ENCODE data around the gene CACNA1F. TPM values are rescaled to one million over a fixed set of nuclear protein-coding genes. Genes with fewer than 3 reads are reported as not detected.

Gene CACNA1F
- total and polyA plus RNA-seq, 9 of the 15 experiments (the other 6 are each of a cell fraction or from before 2014, with no cell fraction given) = under 0.01 to 0.41 (median 0.03) TPM; not detected in 3

GRCh38 chrX:49247346-49247745 lies 14.2 kb upstream of the CACNA1F start:
- POLR2A ChIA-PET = no interaction called here
- H3K9me1 ChIP-seq (ENCODE audit: control insufficient read depth, insufficient read depth, low read length) = no peaks in the 10 kb centered on the region
- no TSS peak for BruUV-seq (replicated peaks)

More at GRCh38 chrX:49247346-49247745, 14.2 kb upstream of the CACNA1F start:
- no peaks in the 10 kb centered on the region for H4K20me1 ChIP-seq (replicated peaks; ENCODE audit: control insufficient read depth, insufficient read depth, low read length)
- peaks cover 52% of the 10 kb centered on the region; the same call in 2 of the 3 replicates for H3K36me3 ChIP-seq (ENCODE audit: control insufficient read depth, insufficient read depth, low read length)
- FAIRE-seq (no peak), ATAC-seq (no peak), DNase-seq (ENCODE audit: extremely low read depth in 1 of 4, low spot score in 3 of 4) (no peak)
- no peaks in the 10 kb centered on the region; the same call in 2 of the 3 replicates for H3K79me2 ChIP-seq (ENCODE audit: control insufficient read depth, insufficient read depth, low read length)
- in situ Hi-C loops (cut with MboI) = no loop called here
- H3K9me3 ChIP-seq (replicated peaks; ENCODE audit: control insufficient read depth, insufficient read depth, low read depth, low read length) = no peaks in the 10 kb centered on the region
- TF ChIP-seq STAG1 (CRISPR knock-in tag; IDR thresholded peaks at IDR 0.05; ENCODE audit: borderline replicate concordance) (no peak), ZFP91 (CRISPR knock-in tag; IDR thresholded peaks at IDR 0.05) (no peak), CTBP1 (IDR thresholded peaks at IDR 0.05; ENCODE audit: borderline replicate concordance) (no peak), ERF (CRISPR knock-in tag; IDR thresholded peaks at IDR 0.05) (no peak), RFX7 (CRISPR knock-in tag; IDR thresholded peaks at IDR 0.05) (no peak), MCM5 (IDR thresholded peaks at IDR 0.05; ENCODE audit: low read depth) (no peak), FOXM1 (IDR thresholded peaks at IDR 0.05; ENCODE audit: low read depth) (no peak), FOXM1 (CRISPR knock-in tag; IDR thresholded peaks at IDR 0.05; ENCODE audit: low read depth) (no peak), YY1 (IDR thresholded peaks at IDR 0.05; ENCODE audit: borderline replicate concordance in 1 of 3, control insufficient read depth in 1 of 3, extremely low read depth in 1 of 3, insufficient read depth in 3 of 3, insufficient read length in 1 of 3, insufficient replicate concordance in 2 of 3, low read depth in 1 of 3, low read length in 2 of 3) (no peak), CC2D1A (IDR thresholded peaks at IDR 0.05) (no peak), RB1 (IDR thresholded peaks at IDR 0.05; ENCODE audit: low read depth) (no peak), MBD1 (CRISPR knock-in tag; IDR thresholded peaks at IDR 0.05) (no peak), MTF1 (CRISPR knock-in tag; IDR thresholded peaks at IDR 0.05; ENCODE audit: borderline replicate concordance) (no peak), GTF2B (IDR thresholded peaks at IDR 0.05; ENCODE audit: extremely low read depth, insufficient read length) (no peak), POLR2A (conservative IDR thresholded peaks at IDR 0.05) (no peak), GTF2A2 (tag; IDR thresholded peaks at IDR 0.05) (no peak), DDX20 (tag; IDR thresholded peaks at IDR 0.05; ENCODE audit: low read depth) (no peak), NCOA4 (IDR thresholded peaks at IDR 0.05; ENCODE audit: partially characterized antibody) (no peak), KLF10 (CRISPR knock-in tag; IDR thresholded peaks at IDR 0.05) (no peak)
- no peak overlapping the region for H3K4me3 ChIP-seq
- peaks cover 25 to 50% of the 10 kb centered on the region in 2 experiments; a peak in 4 of 5 replicates for H3K4me1 ChIP-seq (replicated peaks in 1 of 2; ENCODE audit: control insufficient read depth in 2 of 2, insufficient read depth in 2 of 2, low read length in 2 of 2)
- no peak overlapping the region for H2AFZ ChIP-seq (ENCODE audit: low read depth, low read length)
- no peak overlapping the region for H3K9ac ChIP-seq (ENCODE audit: insufficient read depth in 1 of 2, low read depth in 2 of 2, low read length in 2 of 2)
- H3K27ac ChIP-seq (ENCODE audit: extremely low read depth, low read depth, low read length) = no peak overlapping the region
- 94% methylated on average over 3 of the region's 11 CpGs for WGBS (ENCODE audit: insufficient coverage, low coverage, missing lambda C conversion rate)
- CTCF ChIA-PET (ENCODE audit: low intra/inter-chr PET ratio) = no interaction called here
- intact Hi-C loops (cut with micrococcal nuclease) = no loop called here
- no peak overlapping the region for H3K4me2 ChIP-seq (ENCODE audit: insufficient read depth, low read length)
- H3K27me3 ChIP-seq (ENCODE audit: control insufficient read depth in 2 of 2, insufficient read depth in 2 of 2, low read length in 2 of 2) = no peaks in the 10 kb centered on the region
